Measurements from ENCODE around the gene WFIKKN2.

Gene WFIKKN2

DNA sequence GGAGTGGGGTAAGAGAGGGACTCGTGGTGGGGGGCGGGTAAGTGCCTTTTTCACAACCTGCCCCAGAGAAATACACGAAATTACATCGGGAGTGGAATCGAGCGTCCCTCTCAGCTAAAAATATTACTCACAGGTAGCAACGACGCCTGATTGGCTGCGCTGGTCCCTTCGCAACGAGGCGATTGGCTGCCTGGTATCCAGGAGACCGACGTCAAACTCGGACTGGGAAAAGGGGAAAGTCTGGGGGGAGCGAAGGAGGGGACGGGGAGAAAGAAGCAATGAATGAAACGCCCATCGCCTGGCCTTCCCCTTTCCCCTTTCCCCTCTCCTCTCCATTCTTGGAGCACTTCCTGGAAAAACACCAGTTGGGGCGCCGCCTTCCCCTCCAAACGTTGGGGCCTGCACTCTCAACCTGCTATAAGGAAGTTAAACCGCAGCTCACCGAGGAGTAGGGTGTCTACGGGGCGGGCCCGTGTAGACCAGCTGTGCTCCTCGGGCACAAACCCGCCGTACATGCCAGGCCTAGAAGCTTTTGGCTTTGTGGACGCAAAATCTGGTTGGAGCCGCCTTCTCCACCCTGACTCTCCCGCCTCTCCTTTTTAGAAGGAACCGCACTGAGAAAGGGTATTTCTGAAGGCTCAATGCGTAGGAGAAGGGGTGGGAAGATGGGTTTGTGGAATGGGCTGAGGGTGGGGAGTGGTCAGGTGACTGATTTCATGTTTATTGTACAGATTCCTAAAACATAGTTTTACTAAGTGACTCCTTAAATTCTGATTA lies 32.2 kb downstream of the WFIKKN2 start:
- TF ChIP-seq, protein P1, sequence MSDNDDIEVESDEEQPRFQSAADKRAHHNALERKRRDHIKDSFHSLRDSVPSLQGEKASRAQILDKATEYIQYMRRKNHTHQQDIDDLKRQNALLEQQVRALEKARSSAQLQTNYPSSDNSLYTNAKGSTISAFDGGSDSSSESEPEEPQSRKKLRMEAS (IDR thresholded peaks at IDR 0.05): no peak; the same call in none of the 2 replicates
- peak; percentile 42; the same call in 1 of the 2 replicates for TF ChIP-seq TAF1 (IDR thresholded peaks at IDR 0.05; ENCODE audit: low read depth)
- TF ChIP-seq, protein P2, sequence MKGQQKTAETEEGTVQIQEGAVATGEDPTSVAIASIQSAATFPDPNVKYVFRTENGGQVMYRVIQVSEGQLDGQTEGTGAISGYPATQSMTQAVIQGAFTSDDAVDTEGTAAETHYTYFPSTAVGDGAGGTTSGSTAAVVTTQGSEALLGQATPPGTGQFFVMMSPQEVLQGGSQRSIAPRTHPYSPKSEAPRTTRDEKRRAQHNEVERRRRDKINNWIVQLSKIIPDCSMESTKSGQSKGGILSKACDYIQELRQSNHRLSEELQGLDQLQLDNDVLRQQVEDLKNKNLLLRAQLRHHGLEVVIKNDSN (IDR thresholded peaks at IDR 0.05): peak; percentile 64
- no peak; the same call in 1 of the 2 replicates for TF ChIP-seq CREB1 (IDR thresholded peaks at IDR 0.05; ENCODE audit: low read depth)
- no peak for TF ChIP-seq TCF12 (IDR thresholded peaks at IDR 0.05; ENCODE audit: low read depth)
- TF ChIP-seq ZBTB7A (IDR thresholded peaks at IDR 0.05; ENCODE audit: low read depth): peak; percentile 58; the same call in 1 of the 2 replicates
- TF ChIP-seq NFIC (IDR thresholded peaks at IDR 0.05): no peak; the same call in 1 of the 2 replicates
- 0 out of 2 replicates have a peak, but pooled peaks have one; percentile 27 for TF ChIP-seq YY1 (IDR thresholded peaks at IDR 0.05; ENCODE audit: low read depth)
- TF ChIP-seq REST (IDR thresholded peaks at IDR 0.05; ENCODE audit: low read depth): no peak
- TF ChIP-seq EP300 (IDR thresholded peaks at IDR 0.05; ENCODE audit: borderline replicate concordance): peak; percentile 43; the same call in 1 of the 2 replicates

DNA sequence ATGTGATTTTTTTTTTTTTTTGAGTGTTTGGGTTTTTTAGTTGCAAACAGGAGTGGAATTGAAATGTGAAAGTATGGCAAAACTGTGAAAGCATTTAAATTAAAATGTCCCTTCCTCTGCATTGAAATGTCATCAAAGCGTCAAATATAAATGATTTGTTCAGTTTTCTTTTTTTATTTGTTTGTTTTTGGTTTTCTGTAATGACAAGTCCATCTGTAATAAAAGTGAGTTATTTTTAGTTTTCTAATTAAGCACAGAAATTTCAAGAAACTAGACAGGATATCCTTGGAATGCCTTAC lies 32.7 kb downstream of the WFIKKN2 start:
- TF ChIP-seq TAF1 (IDR thresholded peaks at IDR 0.05; ENCODE audit: low read depth) (no peak), NFIC (IDR thresholded peaks at IDR 0.05) (no peak), FOXM1 (IDR thresholded peaks at IDR 0.05; ENCODE audit: borderline replicate concordance, low read depth) (no peak), CEBPB (IDR thresholded peaks at IDR 0.05) (no peak), RAD21 (IDR thresholded peaks at IDR 0.05; ENCODE audit: low read depth) (no peak), TCF12 (IDR thresholded peaks at IDR 0.05; ENCODE audit: low read depth) (no peak), ZBTB7A (IDR thresholded peaks at IDR 0.05; ENCODE audit: low read depth) (no peak), YY1 (IDR thresholded peaks at IDR 0.05; ENCODE audit: low read depth) (no peak), REST (IDR thresholded peaks at IDR 0.05; ENCODE audit: low read depth) (no peak)
- TF ChIP-seq, protein P1 (IDR thresholded peaks at IDR 0.05): no peak

- TF ChIP-seq FOXM1 (IDR thresholded peaks at IDR 0.05; ENCODE audit: borderline replicate concordance, low read depth) (no peak), REST (IDR thresholded peaks at IDR 0.05; ENCODE audit: low read depth) (no peak), CREB1 (IDR thresholded peaks at IDR 0.05; ENCODE audit: low read depth) (no peak), RAD21 (IDR thresholded peaks at IDR 0.05; ENCODE audit: low read depth) (no peak), EGR1 (IDR thresholded peaks at IDR 0.05) (no peak), NFIC (IDR thresholded peaks at IDR 0.05) (no peak)
- TF ChIP-seq, protein P2 (IDR thresholded peaks at IDR 0.05): no peak
Observed at GRCh38 chr17:50868602-50869001, 33.2 kb downstream of the WFIKKN2 start.

DNA sequence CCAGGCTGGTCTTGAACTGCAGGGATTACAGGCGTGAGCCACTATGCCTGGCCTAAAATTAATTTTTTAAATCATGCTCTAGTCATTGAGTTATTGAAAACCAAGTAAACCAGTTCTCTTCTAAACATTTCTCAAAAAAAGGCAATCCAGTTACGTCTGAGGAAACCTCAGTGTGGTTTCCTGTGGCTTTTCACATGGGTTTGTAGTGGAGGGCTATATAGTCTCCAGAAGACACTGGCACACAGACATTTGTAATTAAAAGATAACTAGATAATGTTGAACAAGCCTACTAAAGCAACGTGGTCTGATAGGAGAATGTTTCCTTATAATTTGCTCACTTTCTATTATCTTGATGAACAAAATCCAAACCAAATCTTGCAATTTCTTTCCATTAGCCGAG lies 36.0 kb downstream of the WFIKKN2 start:
- no peak for TF ChIP-seq FOXM1 (IDR thresholded peaks at IDR 0.05; ENCODE audit: borderline replicate concordance, low read depth)
- TF ChIP-seq EP300 (IDR thresholded peaks at IDR 0.05; ENCODE audit: borderline replicate concordance): no peak
- no peak for TF ChIP-seq NFIC (IDR thresholded peaks at IDR 0.05)
- TF ChIP-seq YY1 (IDR thresholded peaks at IDR 0.05; ENCODE audit: low read depth): no peak
- TF ChIP-seq TEAD4 (IDR thresholded peaks at IDR 0.05): no peak
- TF ChIP-seq ZBTB7A (IDR thresholded peaks at IDR 0.05; ENCODE audit: low read depth): no peak
- TF ChIP-seq REST (IDR thresholded peaks at IDR 0.05; ENCODE audit: low read depth): no peak
- TF ChIP-seq EGR1 (IDR thresholded peaks at IDR 0.05): no peak
- TF ChIP-seq, protein P1 (IDR thresholded peaks at IDR 0.05): no peak
- no peak for TF ChIP-seq CREB1 (IDR thresholded peaks at IDR 0.05; ENCODE audit: low read depth)
- TF ChIP-seq TAF1 (IDR thresholded peaks at IDR 0.05; ENCODE audit: low read depth): no peak
- TF ChIP-seq, protein P2 (IDR thresholded peaks at IDR 0.05): no peak
- no peak for TF ChIP-seq TCF12 (IDR thresholded peaks at IDR 0.05; ENCODE audit: low read depth)
- no peak for TF ChIP-seq CEBPB (IDR thresholded peaks at IDR 0.05)
- TF ChIP-seq RAD21 (IDR thresholded peaks at IDR 0.05; ENCODE audit: low read depth): no peak
